T-cell (primary cell): ENCODE measurements around the gene PCGF6. TPM values are rescaled to one million over a fixed set of nuclear protein-coding genes. Genes with fewer than 3 reads are reported as not detected.

ENCODE experiments used
- ATAC-seq, 4 experiments: fragments of 200-7000 bp in 3 of 4; fragments of 150-1000 bp in 1 of 4; cut with Tn5 transposase; replicated peaks in 1 of 4; 1 replicate in 3 of 4; 2 replicates in 1 of 4; pipeline ENCODE4 v1.10.0; 2021; ENCODE audit warnings: moderate library complexity in 3 of 4, mild to moderate bottlenecking in 2 of 4, moderate number of reproducible peaks in 1 of 4
- CTCF ChIA-PET, 2 donors: fragments of 300-600 bp; sonication (Branson Sonifier 250); formaldehyde crosslinking; loops; one replicate each; lab custom pipeline; 2022; ENCODE audit warnings: antibody characterized with exemption in 2 of 2; lab: Charles Lee
- POLR2A ChIA-PET, 2 donors: fragments of 300-600 bp; sonication (Branson Sonifier 250); formaldehyde crosslinking; loops; one replicate each; lab custom pipeline; 2022; ENCODE audit warnings: antibody characterized with exemption in 2 of 2; lab: Charles Lee
- DNase-seq, 35 experiments: peaks; one replicate each; pipeline versions ENCODE4 v3.0.0 to v3.0.0-alpha.2; 2013 to 2023
- H3K27ac ChIP-seq: one replicate; pipeline ENCODE4 v1.5.1; 2013; ENCODE audit warnings: low read length
- H3K27me3 ChIP-seq, 2 experiments: replicated peaks in 1 of 2; 1 replicate in 1 of 2; 2 replicates in 1 of 2; pipeline versions ENCODE4 v1.6.1 to v1.7.0; 2013; ENCODE audit warnings: low read length in 1 of 2, mixed read lengths in 1 of 2; ENCODE audit not compliant: control insufficient read depth in 2 of 2, insufficient read depth in 2 of 2; ENCODE audit errors: extremely low read depth in 1 of 2
- H3K36me3 ChIP-seq, 2 donors: 1 replicate in 1 of 2; 2 replicates in 1 of 2; pipeline versions ENCODE4 v1.6.1 to v1.7.0; 2013; ENCODE audit warnings: low read length in 1 of 2; ENCODE audit not compliant: control insufficient read depth in 2 of 2, insufficient read depth in 1 of 2; ENCODE audit errors: extremely low read depth in 1 of 2
- H3K4me1 ChIP-seq, 2 experiments: 1 replicate in 1 of 2; 2 replicates in 1 of 2; pipeline versions ENCODE4 v1.6.1 to v1.7.0; 2013; ENCODE audit warnings: low read length in 2 of 2, mixed read lengths in 1 of 2; ENCODE audit not compliant: insufficient read depth in 2 of 2, control insufficient read depth in 1 of 2; ENCODE audit errors: extremely low read depth in 1 of 2
- H3K4me3 ChIP-seq, 2 donors: 1 replicate in 1 of 2; 2 replicates in 1 of 2; pipeline versions ENCODE4 v1.5.1 to v1.7.0; 2013; ENCODE audit warnings: mild to moderate bottlenecking in 2 of 2, low read length in 1 of 2, moderate library complexity in 1 of 2; ENCODE audit not compliant: control insufficient read depth in 1 of 2; ENCODE audit errors: extremely low read depth in 1 of 2
- H3K9me3 ChIP-seq: 2 replicates; pipeline ENCODE4 v1.7.0; 2013
- H3K27ac Mint-ChIP-seq, 2 donors: one replicate each; pipeline ENCODE4 v1.8.0; 2020 to 2021; ENCODE audit warnings: mild to moderate bottlenecking in 2 of 2, mixed read lengths in 2 of 2
- H3K27me3 Mint-ChIP-seq, 2 donors: one replicate each; pipeline ENCODE4 v1.8.0; 2021 to 2022; ENCODE audit warnings: mixed read lengths in 2 of 2
- H3K36me3 Mint-ChIP-seq: one replicate; pipeline ENCODE4 v1.8.0; 2021; ENCODE audit warnings: mixed read lengths
- H3K4me1 Mint-ChIP-seq, 3 donors: one replicate each; pipeline ENCODE4 v1.8.0; 2020 to 2022; ENCODE audit warnings: mixed read lengths in 3 of 3, mild to moderate bottlenecking in 1 of 3
- H3K4me3 Mint-ChIP-seq, 3 donors: one replicate each; pipeline ENCODE4 v1.8.0; 2020 to 2022; ENCODE audit warnings: mild to moderate bottlenecking in 3 of 3, mixed read lengths in 3 of 3, moderate library complexity in 3 of 3
- H3K9me3 Mint-ChIP-seq, 3 donors: one replicate each; pipeline ENCODE4 v1.8.0; 2020 to 2022; ENCODE audit warnings: mixed read lengths in 3 of 3
- WGBS: methylation state at CpG from one replicate; pipeline ENCODE4 v1.1.5; 2013; ENCODE audit warnings: missing lambda C conversion rate; ENCODE audit not compliant: insufficient coverage; 5-methylcytosine and 5-hydroxymethylcytosine counted together
- total RNA-seq, 35 experiments: library from RNA in 6 of 35; stranded (reverse) in 6 of 35; fragments of 120-200 nt in 1 of 35; gene quantifications; one replicate each; pipeline versions ENCODE4 v1.2.1 to v1.2.4 and lab custom pipeline; 2013 to 2026

The PCGF6 gene
- total RNA-seq, 5 donors from 2014 or later (not counting 1 experiment from before 2014, with no cell fraction given), result 4.7 to 8.3 (median 7.6) TPM

- Mint-ChIP-seq H3K4me3 (no peak overlapping the region), H3K27ac (no peak overlapping the region), H3K9me3 (peaks cover 0 to 4% (median 4%) of the 10 kb centered on the region in 3 donors), H3K36me3 (no peaks in the 10 kb centered on the region), H3K27me3 (peaks cover 55 to 70% of the 10 kb centered on the region in 2 donors), H3K4me1 (peaks cover 5 to 13% (median 11%) of the 10 kb centered on the region in 3 donors)
- no peak for ATAC-seq
- H3K4me3 ChIP-seq, result no peak overlapping the region
- H3K27ac ChIP-seq, result no peak overlapping the region
- H3K9me3 ChIP-seq, result no peaks in the 10 kb centered on the region
- ChIA-PET POLR2A (no interaction called here), CTCF (interaction anchor here in 1 of 2 donors (0.6 kb wide), 1 partner anchor 149 kb away, joined by 3 read pairs; no protein-coding TSS in a partner anchor)
- no peak for DNase-seq
- 4% methylated on average over 14 of the region's 14 CpGs for WGBS
- H3K27me3 ChIP-seq, result peaks cover 25 to 38% of the 10 kb centered on the region in 2 experiments
- no peaks in the 10 kb centered on the region for H3K36me3 ChIP-seq
- peaks cover 0 to 8% of the 10 kb centered on the region in 2 experiments for H3K4me1 ChIP-seq
Observed at GRCh38 chr10:103281753-103282152, 69.2 kb downstream of the PCGF6 start.

GRCh38 chr10:103280506-103280905, 70.4 kb downstream of the PCGF6 start:
- Histone ChIP-seq H3K27me3 (peaks cover 25 to 48% of the 10 kb centered on the region in 2 experiments), H3K9me3 (no peaks in the 10 kb centered on the region), H3K4me1 (peaks cover 2 to 16% of the 10 kb centered on the region in 2 experiments), H3K27ac (no peak overlapping the region), H3K36me3 (no peaks in the 10 kb centered on the region), H3K4me3 (no peak overlapping the region)
- ChIA-PET CTCF (interaction anchor here in 1 of 2 donors (0.7 kb wide), 2 partner anchors 64 to 88 kb away, joined by 3 read pairs; no protein-coding TSS in a partner anchor), POLR2A (interaction anchor here in 1 of 2 donors (0.5 kb wide), 1 partner anchor 909 kb away, joined by 3 read pairs; no protein-coding TSS in a partner anchor)
- H3K4me3 Mint-ChIP-seq, result no peak overlapping the region
- peaks cover 0 to 4% (median 4%) of the 10 kb centered on the region in 3 donors for H3K9me3 Mint-ChIP-seq
- ATAC-seq (no peak), DNase-seq (no peak)
- WGBS, result 82% methylated on average over 1 of the region's 2 CpGs
- peaks cover 9 to 18% (median 16%) of the 10 kb centered on the region in 3 donors for H3K4me1 Mint-ChIP-seq
- peaks cover 54 to 72% of the 10 kb centered on the region in 2 donors for H3K27me3 Mint-ChIP-seq
- no peaks in the 10 kb centered on the region for H3K36me3 Mint-ChIP-seq
- H3K27ac Mint-ChIP-seq, result no peak overlapping the region

- WGBS, result 88% methylated on average over 1 of the region's 3 CpGs
- H3K4me1 Mint-ChIP-seq, result peaks cover 9 to 18% (median 16%) of the 10 kb centered on the region in 3 donors
- H3K27me3 ChIP-seq, result peaks cover 25 to 44% of the 10 kb centered on the region in 2 experiments
- H3K27ac Mint-ChIP-seq, result no peak overlapping the region
- no peaks in the 10 kb centered on the region for H3K9me3 ChIP-seq
- ATAC-seq (no peak), DNase-seq (no peak)
- CTCF ChIA-PET, result interaction anchor here in 1 of 2 donors (0.7 kb wide), 1 partner anchor 65 kb away, joined by 3 read pairs; no protein-coding TSS in a partner anchor
- POLR2A ChIA-PET, result interaction anchor here in 1 of 2 donors (0.5 to 0.6 kb wide), 2 partner anchors 489 to 908 kb away, joined by 3 to 12 read pairs; no protein-coding TSS in a partner anchor
- no peaks in the 10 kb centered on the region for H3K36me3 ChIP-seq
- H3K36me3 Mint-ChIP-seq, result no peaks in the 10 kb centered on the region
- peaks cover 59 to 76% of the 10 kb centered on the region in 2 donors for H3K27me3 Mint-ChIP-seq
- peaks cover 2 to 16% of the 10 kb centered on the region in 2 experiments for H3K4me1 ChIP-seq
- H3K4me3 Mint-ChIP-seq, result no peak overlapping the region
- H3K4me3 ChIP-seq, result peak overlapping the region in 1 of 2 donors; percentile 15
- peaks cover 0 to 4% (median 4%) of the 10 kb centered on the region in 3 donors for H3K9me3 Mint-ChIP-seq
- no peak overlapping the region for H3K27ac ChIP-seq
Observed at GRCh38 chr10:103280031-103280430, 70.9 kb downstream of the PCGF6 start.

DNA sequence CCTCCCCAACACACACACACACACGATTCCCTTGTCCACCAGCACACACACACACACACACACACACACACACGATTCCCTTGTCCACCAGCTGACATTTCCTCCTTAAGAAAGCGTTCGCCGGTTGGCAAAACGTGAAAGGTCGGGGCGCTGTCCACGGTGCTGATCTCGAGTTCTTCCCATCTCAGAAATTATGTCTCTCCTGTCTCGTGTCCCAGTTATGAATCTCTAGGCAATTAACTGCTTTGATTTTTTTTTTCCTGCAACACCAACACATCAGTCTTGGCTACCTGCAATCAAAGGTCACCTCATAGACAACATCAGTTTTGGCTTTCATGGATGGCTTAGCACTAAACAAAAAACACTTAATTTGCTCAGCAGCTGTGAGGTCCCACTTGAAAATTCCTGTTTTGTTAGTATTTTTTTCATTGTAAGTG, 72.1 kb downstream of the PCGF6 start:
- DNase-seq (peak in 24 of 35 experiments; percentile 3 to 56 (median 24)), ATAC-seq (no peak)
- peaks cover 0 to 4% (median 4%) of the 10 kb centered on the region in 3 donors for H3K9me3 Mint-ChIP-seq
- H3K27ac ChIP-seq, result no peak overlapping the region
- H3K36me3 ChIP-seq, result no peaks in the 10 kb centered on the region
- H3K36me3 Mint-ChIP-seq, result no peaks in the 10 kb centered on the region
- 5% methylated on average over 11 of the region's 11 CpGs for WGBS
- POLR2A ChIA-PET, result no interaction called here
- CTCF ChIA-PET, result no interaction called here
- peaks cover 55 to 68% of the 10 kb centered on the region in 2 donors for H3K27me3 Mint-ChIP-seq
- H3K4me1 Mint-ChIP-seq, result peaks cover 9 to 18% (median 16%) of the 10 kb centered on the region in 3 donors
- peak overlapping the region in 1 of 2 donors; percentile 74 for H3K27ac Mint-ChIP-seq
- H3K9me3 ChIP-seq, result no peaks in the 10 kb centered on the region
- peaks cover 23 to 50% of the 10 kb centered on the region in 2 experiments for H3K27me3 ChIP-seq
- peak overlapping the region in 1 of 3 donors; percentile 45 for H3K4me3 Mint-ChIP-seq
- no peak overlapping the region for H3K4me3 ChIP-seq
- peaks cover 2 to 16% of the 10 kb centered on the region in 2 experiments for H3K4me1 ChIP-seq

- DNase-seq (no peak), ATAC-seq (no peak)
- CTCF ChIA-PET, result no interaction called here
- H3K4me1 Mint-ChIP-seq, result peaks cover 9 to 18% (median 16%) of the 10 kb centered on the region in 3 donors
- peak overlapping the region in 1 of 2 donors; percentile 74 for H3K27ac Mint-ChIP-seq
- H3K9me3 Mint-ChIP-seq, result peaks cover 0 to 4% (median 4%) of the 10 kb centered on the region in 3 donors
- Histone ChIP-seq H3K36me3 (no peaks in the 10 kb centered on the region), H3K4me1 (peaks cover 2 to 16% of the 10 kb centered on the region in 2 experiments), H3K27me3 (peaks cover 23 to 49% of the 10 kb centered on the region in 2 experiments), H3K27ac (no peak overlapping the region), H3K9me3 (no peaks in the 10 kb centered on the region), H3K4me3 (no peak overlapping the region)
- peak overlapping the region in 1 of 3 donors; percentile 45 for H3K4me3 Mint-ChIP-seq
- WGBS, result 27% methylated on average over 8 of the region's 12 CpGs
- peaks cover 55 to 66% of the 10 kb centered on the region in 2 donors for H3K27me3 Mint-ChIP-seq
- POLR2A ChIA-PET, result no interaction called here
- H3K36me3 Mint-ChIP-seq, result no peaks in the 10 kb centered on the region
Observed at GRCh38 chr10:103278537-103278823, 72.5 kb downstream of the PCGF6 start.

- 12% methylated on average over 72 of the region's 76 CpGs for WGBS
- H3K9me3 Mint-ChIP-seq, result peaks cover 0 to 4% (median 4%) of the 10 kb centered on the region in 3 donors
Observed at GRCh38 chr10:103277713-103278536, 73.0 kb downstream of the PCGF6 start.

More at GRCh38 chr10:103277713-103278536, 73.0 kb downstream of the PCGF6 start:
- Mint-ChIP-seq H3K36me3 (no peaks in the 10 kb centered on the region), H3K4me3 (no peak overlapping the region), H3K27ac (no peak overlapping the region), H3K4me1 (peaks cover 9 to 18% (median 16%) of the 10 kb centered on the region in 3 donors), H3K27me3 (peaks cover 52 to 65% of the 10 kb centered on the region in 2 donors)
- Histone ChIP-seq H3K27ac (no peak overlapping the region), H3K9me3 (no peaks in the 10 kb centered on the region), H3K4me1 (peaks cover 2 to 16% of the 10 kb centered on the region in 2 experiments), H3K36me3 (no peaks in the 10 kb centered on the region), H3K4me3 (peak overlapping the region in 1 of 2 donors; percentile 51), H3K27me3 (peaks cover 23 to 52% of the 10 kb centered on the region in 2 experiments)
- ChIA-PET POLR2A (no interaction called here), CTCF (no interaction called here)
- ATAC-seq, result no peak
- no peak for DNase-seq
